KMS-11 (cell line): Measurements from ENCODE around the gene PDZD2.

Experiments used
- H2AFZ ChIP-seq: fragments of 200-600 bp; sonication (generic); 2 replicates; pipeline ENCODE4 v1.6.1; 2016; ENCODE audit warnings: antibody characterized with exemption, mixed run types, low read depth
- H3K27ac ChIP-seq: fragments of 200-600 bp; sonication (generic); 2 replicates; pipeline ENCODE4 v1.6.1; 2016; ENCODE audit warnings: mild to moderate bottlenecking, mixed run types
- H3K27me3 ChIP-seq: fragments of 200-600 bp; sonication (generic); 2 replicates; pipeline ENCODE4 v1.6.1; 2017; ENCODE audit warnings: mild to moderate bottlenecking, low read depth, mixed run types, moderate library complexity; ENCODE audit not compliant: insufficient read depth
- H3K36me3 ChIP-seq: fragments of 200-600 bp; sonication (generic); 2 replicates; pipeline ENCODE4 v1.6.1; 2017; ENCODE audit warnings: mild to moderate bottlenecking, mixed run types; ENCODE audit not compliant: insufficient read depth
- H3K4me1 ChIP-seq: fragments of 200-600 bp; sonication (generic); 2 replicates; pipeline ENCODE4 v1.6.1; 2016; ENCODE audit warnings: mild to moderate bottlenecking, low read depth, mixed run types; ENCODE audit not compliant: poor library complexity, severe bottlenecking
- H3K4me2 ChIP-seq: fragments of 200-600 bp; sonication (generic); 2 replicates; pipeline ENCODE4 v1.7.0; 2016; ENCODE audit warnings: mild to moderate bottlenecking, mixed run types
- H3K4me3 ChIP-seq: fragments of 200-600 bp; sonication (generic); IDR thresholded peaks from 2 replicates; pipeline ENCODE4 v1.6.1; 2017; ENCODE audit warnings: low read depth, low read length, mixed read lengths; ENCODE audit not compliant: insufficient read depth
- H3K79me2 ChIP-seq: fragments of 200-600 bp; sonication (generic); 2 replicates; pipeline ENCODE4 v1.6.1; 2016; ENCODE audit warnings: low read depth, mixed run types; ENCODE audit not compliant: insufficient read depth
- H3K9ac ChIP-seq: fragments of 200-600 bp; sonication (generic); 2 replicates; pipeline ENCODE4 v1.6.1; 2016; ENCODE audit warnings: mild to moderate bottlenecking, mixed run types
- H4K20me1 ChIP-seq: fragments of 200-600 bp; sonication (generic); 2 replicates; pipeline ENCODE4 v1.6.1; 2016; ENCODE audit warnings: mild to moderate bottlenecking, mixed run types; ENCODE audit not compliant: insufficient read depth
- TF ChIP-seq, protein P1 (sequence below): fragments of 200-600 bp; sonication (generic); conservative IDR thresholded peaks from 2 replicates; pipeline ENCODE4 v1.6.1; 2017; ENCODE audit warnings: low read depth, mild to moderate bottlenecking, antibody characterized with exemption, low read length, moderate library complexity, mixed read lengths

The PDZD2 gene

DNA sequence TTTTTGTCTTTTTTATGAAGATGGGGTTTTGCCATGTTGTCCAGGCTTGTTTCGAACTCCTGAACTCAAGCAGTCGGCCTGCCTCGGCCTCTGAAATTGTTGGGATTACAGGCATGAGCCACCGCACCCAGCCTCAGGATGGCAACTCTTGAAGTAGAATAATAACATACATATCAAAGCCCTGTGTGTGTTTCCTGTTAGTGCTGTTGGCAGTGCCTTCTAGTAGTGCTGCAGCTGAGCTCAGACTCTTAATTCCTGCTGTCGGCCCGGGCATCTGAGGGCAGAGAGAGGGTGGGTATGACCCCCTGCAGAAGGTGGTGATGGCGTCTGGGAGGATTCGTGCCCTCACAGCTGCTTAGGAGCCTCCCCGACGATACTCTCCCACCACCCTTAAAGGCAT lies 227.2 kb downstream of the PDZD2 start:
- Histone ChIP-seq H3K27me3 (no peaks in the 10 kb centered on the region), H3K4me2 (no peak overlapping the region), H4K20me1 (no peaks in the 10 kb centered on the region), H3K4me3 (no peak overlapping the region), H3K27ac (no peak overlapping the region), H3K4me1 (no peaks in the 10 kb centered on the region), H3K9ac (no peak overlapping the region), H2AFZ (no peak overlapping the region), H3K79me2 (no peaks in the 10 kb centered on the region), H3K36me3 (no peaks in the 10 kb centered on the region)
- TF ChIP-seq, protein P1, sequence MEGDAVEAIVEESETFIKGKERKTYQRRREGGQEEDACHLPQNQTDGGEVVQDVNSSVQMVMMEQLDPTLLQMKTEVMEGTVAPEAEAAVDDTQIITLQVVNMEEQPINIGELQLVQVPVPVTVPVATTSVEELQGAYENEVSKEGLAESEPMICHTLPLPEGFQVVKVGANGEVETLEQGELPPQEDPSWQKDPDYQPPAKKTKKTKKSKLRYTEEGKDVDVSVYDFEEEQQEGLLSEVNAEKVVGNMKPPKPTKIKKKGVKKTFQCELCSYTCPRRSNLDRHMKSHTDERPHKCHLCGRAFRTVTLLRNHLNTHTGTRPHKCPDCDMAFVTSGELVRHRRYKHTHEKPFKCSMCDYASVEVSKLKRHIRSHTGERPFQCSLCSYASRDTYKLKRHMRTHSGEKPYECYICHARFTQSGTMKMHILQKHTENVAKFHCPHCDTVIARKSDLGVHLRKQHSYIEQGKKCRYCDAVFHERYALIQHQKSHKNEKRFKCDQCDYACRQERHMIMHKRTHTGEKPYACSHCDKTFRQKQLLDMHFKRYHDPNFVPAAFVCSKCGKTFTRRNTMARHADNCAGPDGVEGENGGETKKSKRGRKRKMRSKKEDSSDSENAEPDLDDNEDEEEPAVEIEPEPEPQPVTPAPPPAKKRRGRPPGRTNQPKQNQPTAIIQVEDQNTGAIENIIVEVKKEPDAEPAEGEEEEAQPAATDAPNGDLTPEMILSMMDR = no peak

DNA sequence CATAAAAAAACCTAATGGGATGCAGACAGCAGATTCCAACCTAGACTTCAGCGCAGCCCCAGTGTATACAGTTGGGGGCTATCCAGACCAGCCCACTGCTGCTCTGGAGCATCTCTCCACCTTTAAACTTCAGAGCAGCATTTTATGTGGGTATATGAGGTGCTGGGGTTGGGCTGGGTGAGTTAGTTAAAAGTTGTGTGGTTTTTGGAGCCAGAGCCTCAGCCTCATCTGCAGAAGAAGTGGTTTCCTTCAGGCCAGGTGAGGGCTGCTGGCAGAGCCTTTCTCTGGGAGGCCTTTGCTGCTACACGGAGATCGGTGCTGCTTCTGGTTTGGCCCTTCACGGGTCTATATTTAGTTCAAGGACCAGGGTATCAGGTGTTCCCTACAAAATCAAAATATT lies 228.3 kb downstream of the PDZD2 start:
- Histone ChIP-seq H3K27ac (no peak overlapping the region), H3K36me3 (no peaks in the 10 kb centered on the region), H3K27me3 (no peaks in the 10 kb centered on the region), H4K20me1 (no peaks in the 10 kb centered on the region), H3K4me2 (no peak overlapping the region), H3K9ac (no peak overlapping the region), H3K4me1 (no peaks in the 10 kb centered on the region), H2AFZ (no peak overlapping the region), H3K4me3 (no peak overlapping the region), H3K79me2 (no peaks in the 10 kb centered on the region)
- TF ChIP-seq, protein P1 = no peak

DNA sequence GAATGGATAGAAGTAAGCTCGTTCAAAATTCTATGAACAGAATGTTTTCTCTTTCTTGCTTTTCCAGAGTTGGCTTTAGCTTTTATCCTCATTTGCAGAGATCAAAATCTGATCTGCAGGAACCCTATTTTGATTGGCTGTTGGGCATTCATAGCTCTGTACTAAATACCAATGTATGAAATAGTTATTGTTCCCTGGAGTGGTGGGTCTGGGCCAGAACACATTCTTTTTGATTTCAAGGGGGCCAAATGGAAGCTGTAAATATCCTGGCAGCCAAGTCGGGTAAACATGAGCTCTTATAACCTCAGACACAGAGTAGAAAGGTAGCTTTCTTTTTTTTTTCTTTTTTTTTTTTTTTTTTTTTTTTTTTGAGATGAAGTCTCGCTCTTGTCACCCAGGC lies 241.5 kb downstream of the PDZD2 start:
- Histone ChIP-seq H3K27ac (no peak overlapping the region), H3K4me2 (no peak overlapping the region), H4K20me1 (no peaks in the 10 kb centered on the region), H3K27me3 (no peaks in the 10 kb centered on the region), H3K4me3 (no peak overlapping the region), H3K4me1 (no peaks in the 10 kb centered on the region), H3K9ac (no peak overlapping the region), H3K79me2 (no peaks in the 10 kb centered on the region), H2AFZ (no peak overlapping the region), H3K36me3 (no peaks in the 10 kb centered on the region)
- TF ChIP-seq, protein P1 = no peak

DNA sequence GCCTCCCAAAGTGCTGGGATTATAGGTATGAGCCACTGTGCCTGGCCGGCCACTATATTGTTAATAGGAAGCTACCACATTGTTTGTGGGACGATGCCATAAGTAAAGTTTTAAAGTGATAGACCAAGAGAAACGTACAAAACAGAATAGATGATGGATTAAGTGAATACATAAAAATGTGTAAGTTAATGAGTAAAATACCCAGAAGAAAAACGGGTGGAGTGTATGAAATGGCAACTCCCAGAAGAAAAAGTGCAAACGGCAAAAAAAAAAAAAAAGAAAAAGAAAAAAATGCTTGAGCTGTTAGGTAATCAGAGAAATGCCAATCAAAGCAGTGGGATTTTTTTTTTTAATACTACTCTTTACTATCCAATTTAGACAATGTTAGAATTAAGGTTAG lies 246.0 kb downstream of the PDZD2 start:
- Histone ChIP-seq H3K79me2 (no peaks in the 10 kb centered on the region), H3K36me3 (no peaks in the 10 kb centered on the region), H2AFZ (no peak overlapping the region), H4K20me1 (no peaks in the 10 kb centered on the region), H3K27me3 (no peaks in the 10 kb centered on the region), H3K4me1 (no peaks in the 10 kb centered on the region), H3K4me2 (no peak overlapping the region), H3K9ac (no peak overlapping the region), H3K4me3 (no peak overlapping the region), H3K27ac (no peak overlapping the region)
- TF ChIP-seq, protein P1 = no peak

DNA sequence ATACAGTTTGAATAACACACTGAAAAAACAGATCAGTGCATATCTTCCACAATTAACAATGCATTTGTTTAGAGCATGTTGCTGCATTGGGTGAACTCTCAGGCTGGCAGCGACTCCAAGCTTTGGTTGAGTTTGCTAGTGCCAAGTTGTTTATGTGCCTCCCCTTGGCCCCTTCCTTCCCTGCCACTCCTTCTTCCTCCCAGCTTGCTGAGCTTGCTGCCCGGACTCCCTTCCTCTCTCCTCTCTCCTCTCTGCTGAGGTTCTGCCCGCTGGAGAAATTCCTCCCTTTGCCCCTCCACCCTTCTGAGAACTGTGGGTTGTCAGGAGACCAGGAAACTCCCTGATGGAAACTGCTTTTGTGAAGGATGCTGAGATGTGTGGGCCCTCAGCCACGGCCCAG lies 247.3 kb downstream of the PDZD2 start:
- Histone ChIP-seq H3K36me3 (no peaks in the 10 kb centered on the region), H3K27me3 (no peaks in the 10 kb centered on the region), H4K20me1 (no peaks in the 10 kb centered on the region), H3K4me1 (no peaks in the 10 kb centered on the region), H3K4me3 (no peak overlapping the region), H3K4me2 (no peak overlapping the region), H3K27ac (no peak overlapping the region), H3K9ac (no peak overlapping the region), H3K79me2 (no peaks in the 10 kb centered on the region), H2AFZ (no peak overlapping the region)
- TF ChIP-seq, protein P1 = no peak
